ENCODE measurements around the gene NF1.
A peak's percentile ranks its signal among the peaks of the same experiment; 100 is the strongest.

Gene NF1

DNA sequence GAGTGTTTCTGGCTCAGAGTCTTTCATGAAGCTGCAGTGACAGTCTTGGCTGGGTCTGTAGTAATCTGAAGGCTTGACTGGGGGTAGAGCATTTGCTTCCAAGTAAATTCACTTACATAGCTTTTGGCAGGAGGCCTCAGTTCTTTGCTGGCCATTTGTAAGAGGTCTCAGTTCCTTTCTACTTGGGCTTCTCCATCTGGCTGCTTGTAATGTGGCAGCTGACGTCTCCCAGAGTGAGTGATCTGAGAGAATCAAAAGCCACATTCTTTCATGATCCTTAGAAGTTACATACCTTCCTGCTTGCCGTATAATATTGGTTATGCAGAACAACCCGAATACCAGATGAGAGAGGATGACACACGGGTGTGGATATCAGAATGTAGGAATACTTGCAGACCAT, 39.8 kb downstream of the NF1 start (continued):
- TF ChIP-seq, protein P1, sequence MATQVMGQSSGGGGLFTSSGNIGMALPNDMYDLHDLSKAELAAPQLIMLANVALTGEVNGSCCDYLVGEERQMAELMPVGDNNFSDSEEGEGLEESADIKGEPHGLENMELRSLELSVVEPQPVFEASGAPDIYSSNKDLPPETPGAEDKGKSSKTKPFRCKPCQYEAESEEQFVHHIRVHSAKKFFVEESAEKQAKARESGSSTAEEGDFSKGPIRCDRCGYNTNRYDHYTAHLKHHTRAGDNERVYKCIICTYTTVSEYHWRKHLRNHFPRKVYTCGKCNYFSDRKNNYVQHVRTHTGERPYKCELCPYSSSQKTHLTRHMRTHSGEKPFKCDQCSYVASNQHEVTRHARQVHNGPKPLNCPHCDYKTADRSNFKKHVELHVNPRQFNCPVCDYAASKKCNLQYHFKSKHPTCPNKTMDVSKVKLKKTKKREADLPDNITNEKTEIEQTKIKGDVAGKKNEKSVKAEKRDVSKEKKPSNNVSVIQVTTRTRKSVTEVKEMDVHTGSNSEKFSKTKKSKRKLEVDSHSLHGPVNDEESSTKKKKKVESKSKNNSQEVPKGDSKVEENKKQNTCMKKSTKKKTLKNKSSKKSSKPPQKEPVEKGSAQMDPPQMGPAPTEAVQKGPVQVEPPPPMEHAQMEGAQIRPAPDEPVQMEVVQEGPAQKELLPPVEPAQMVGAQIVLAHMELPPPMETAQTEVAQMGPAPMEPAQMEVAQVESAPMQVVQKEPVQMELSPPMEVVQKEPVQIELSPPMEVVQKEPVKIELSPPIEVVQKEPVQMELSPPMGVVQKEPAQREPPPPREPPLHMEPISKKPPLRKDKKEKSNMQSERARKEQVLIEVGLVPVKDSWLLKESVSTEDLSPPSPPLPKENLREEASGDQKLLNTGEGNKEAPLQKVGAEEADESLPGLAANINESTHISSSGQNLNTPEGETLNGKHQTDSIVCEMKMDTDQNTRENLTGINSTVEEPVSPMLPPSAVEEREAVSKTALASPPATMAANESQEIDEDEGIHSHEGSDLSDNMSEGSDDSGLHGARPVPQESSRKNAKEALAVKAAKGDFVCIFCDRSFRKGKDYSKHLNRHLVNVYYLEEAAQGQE (tag by site-specific recombination; IDR thresholded peaks at IDR 0.05): no peak
- no peak for TF ChIP-seq ZNF621 (tag by site-specific recombination; IDR thresholded peaks at IDR 0.05)

DNA sequence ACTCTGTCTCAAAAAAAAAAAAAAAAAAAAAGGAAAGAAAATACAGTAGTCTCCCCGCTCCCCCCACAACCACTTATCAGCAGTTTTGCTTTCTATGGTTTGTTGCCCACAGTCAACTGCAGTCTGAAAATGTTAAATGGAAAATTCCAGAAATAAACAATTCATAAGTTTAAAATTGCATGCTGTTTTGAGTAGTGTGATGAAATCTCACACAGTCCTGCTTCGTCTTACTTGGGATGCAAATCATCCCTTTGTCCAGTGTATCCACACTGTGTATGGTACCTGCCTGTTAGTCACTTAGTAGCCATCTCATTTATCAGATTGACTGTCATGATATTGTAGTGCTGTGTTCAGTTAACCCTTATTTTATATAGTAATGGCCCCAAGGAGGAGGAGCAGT, 41.5 kb downstream of the NF1 start:
- H3K4me3 ChIP-seq (ENCODE audit: low read depth, low read length): no peak overlapping the region
- H3K27ac ChIP-seq (ENCODE audit: extremely low read depth, low read depth, low read length): no peak overlapping the region
- H3K36me3 ChIP-seq (ENCODE audit: control insufficient read depth in 2 of 2, insufficient read depth in 1 of 2, low read length in 2 of 2): peaks cover 0 to 6% of the 10 kb centered on the region in 2 experiments; a peak in 1 of 3 replicates
- TF ChIP-seq ZNF24 (tag by site-specific recombination; IDR thresholded peaks at IDR 0.05) (no peak), ZNF707 (tag by site-specific recombination; IDR thresholded peaks at IDR 0.05) (no peak), ZBTB48 (tag by site-specific recombination; IDR thresholded peaks at IDR 0.05) (no peak), ZNF785 (tag by site-specific recombination; IDR thresholded peaks at IDR 0.05) (no peak), ZNF623 (tag by site-specific recombination; IDR thresholded peaks at IDR 0.05) (no peak), ZNF341 (tag by site-specific recombination; IDR thresholded peaks at IDR 0.05; ENCODE audit: low read depth) (no peak), ZNF664 (tag by site-specific recombination; IDR thresholded peaks at IDR 0.05) (no peak), ZNF426 (tag by site-specific recombination; IDR thresholded peaks at IDR 0.05) (no peak), ZNF423 (tag by site-specific recombination; IDR thresholded peaks at IDR 0.05) (no peak), ZNF214 (tag by site-specific recombination; IDR thresholded peaks at IDR 0.05; ENCODE audit: borderline replicate concordance) (no peak), WT1 (tag by site-specific recombination; IDR thresholded peaks at IDR 0.05) (no peak), MEIS1 (CRISPR knock-in tag; IDR thresholded peaks at IDR 0.05; ENCODE audit: borderline replicate concordance) (no peak), GLIS1 (tag by site-specific recombination; IDR thresholded peaks at IDR 0.05) (no peak)
- TF ChIP-seq, protein P2, sequence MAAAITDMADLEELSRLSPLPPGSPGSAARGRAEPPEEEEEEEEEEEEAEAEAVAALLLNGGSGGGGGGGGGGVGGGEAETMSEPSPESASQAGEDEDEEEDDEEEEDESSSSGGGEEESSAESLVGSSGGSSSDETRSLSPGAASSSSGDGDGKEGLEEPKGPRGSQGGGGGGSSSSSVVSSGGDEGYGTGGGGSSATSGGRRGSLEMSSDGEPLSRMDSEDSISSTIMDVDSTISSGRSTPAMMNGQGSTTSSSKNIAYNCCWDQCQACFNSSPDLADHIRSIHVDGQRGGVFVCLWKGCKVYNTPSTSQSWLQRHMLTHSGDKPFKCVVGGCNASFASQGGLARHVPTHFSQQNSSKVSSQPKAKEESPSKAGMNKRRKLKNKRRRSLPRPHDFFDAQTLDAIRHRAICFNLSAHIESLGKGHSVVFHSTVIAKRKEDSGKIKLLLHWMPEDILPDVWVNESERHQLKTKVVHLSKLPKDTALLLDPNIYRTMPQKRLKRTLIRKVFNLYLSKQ (tag by site-specific recombination; IDR thresholded peaks at IDR 0.05; ENCODE audit: borderline replicate concordance): no peak
- TF ChIP-seq, protein P3, sequence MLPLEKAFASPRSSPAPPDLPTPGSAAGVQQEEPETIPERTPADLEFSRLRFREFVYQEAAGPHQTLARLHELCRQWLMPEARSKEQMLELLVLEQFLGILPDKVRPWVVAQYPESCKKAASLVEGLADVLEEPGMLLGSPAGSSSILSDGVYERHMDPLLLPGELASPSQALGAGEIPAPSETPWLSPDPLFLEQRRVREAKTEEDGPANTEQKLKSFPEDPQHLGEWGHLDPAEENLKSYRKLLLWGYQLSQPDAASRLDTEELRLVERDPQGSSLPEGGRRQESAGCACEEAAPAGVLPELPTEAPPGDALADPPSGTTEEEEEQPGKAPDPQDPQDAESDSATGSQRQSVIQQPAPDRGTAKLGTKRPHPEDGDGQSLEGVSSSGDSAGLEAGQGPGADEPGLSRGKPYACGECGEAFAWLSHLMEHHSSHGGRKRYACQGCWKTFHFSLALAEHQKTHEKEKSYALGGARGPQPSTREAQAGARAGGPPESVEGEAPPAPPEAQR (tag by site-specific recombination; IDR thresholded peaks at IDR 0.05): no peak
- H3K4me1 ChIP-seq (ENCODE audit: control insufficient read depth, insufficient read depth, low read length): peaks cover 8% of the 10 kb centered on the region
- POLR2A ChIA-PET: no interaction called here
- CTCF ChIA-PET: no interaction called here
- no peaks in the 10 kb centered on the region for H3K9me3 ChIP-seq (ENCODE audit: control insufficient read depth, insufficient read depth, low read depth, low read length)

DNA sequence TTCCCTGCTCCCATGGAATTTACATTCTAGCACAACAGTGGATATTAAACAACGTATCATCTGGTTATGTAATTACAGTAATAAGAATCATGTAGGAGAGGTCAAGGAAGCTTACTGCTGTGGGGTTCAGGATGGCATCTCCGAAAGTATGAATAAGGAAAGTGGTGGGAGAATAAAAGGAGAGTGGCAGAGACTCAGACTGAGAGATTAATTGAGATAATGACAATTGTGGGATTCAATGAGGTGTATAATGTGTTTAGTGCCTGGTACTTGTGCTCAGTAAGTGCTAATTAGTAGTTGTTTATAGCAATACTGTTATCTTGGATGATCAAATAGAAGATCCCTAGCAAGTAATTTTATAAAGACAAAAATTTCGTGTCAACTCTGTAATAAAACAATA, 45.3 kb downstream of the NF1 start:
- CTCF ChIA-PET: no interaction called here
- POLR2A ChIA-PET: no interaction called here

More for the DNA sequence above, 45.3 kb downstream of the NF1 start:
- TF ChIP-seq ZNF394 (tag by site-specific recombination; IDR thresholded peaks at IDR 0.05; ENCODE audit: borderline replicate concordance) (no peak), OSR2 (tag by site-specific recombination; IDR thresholded peaks at IDR 0.05) (peak; percentile 16; the same call in 1 of the 2 replicates), SP7 (tag by site-specific recombination; IDR thresholded peaks at IDR 0.05) (peak; percentile 95), ZNF174 (tag by site-specific recombination; IDR thresholded peaks at IDR 0.05) (no peak)
- TF ChIP-seq, protein P4, sequence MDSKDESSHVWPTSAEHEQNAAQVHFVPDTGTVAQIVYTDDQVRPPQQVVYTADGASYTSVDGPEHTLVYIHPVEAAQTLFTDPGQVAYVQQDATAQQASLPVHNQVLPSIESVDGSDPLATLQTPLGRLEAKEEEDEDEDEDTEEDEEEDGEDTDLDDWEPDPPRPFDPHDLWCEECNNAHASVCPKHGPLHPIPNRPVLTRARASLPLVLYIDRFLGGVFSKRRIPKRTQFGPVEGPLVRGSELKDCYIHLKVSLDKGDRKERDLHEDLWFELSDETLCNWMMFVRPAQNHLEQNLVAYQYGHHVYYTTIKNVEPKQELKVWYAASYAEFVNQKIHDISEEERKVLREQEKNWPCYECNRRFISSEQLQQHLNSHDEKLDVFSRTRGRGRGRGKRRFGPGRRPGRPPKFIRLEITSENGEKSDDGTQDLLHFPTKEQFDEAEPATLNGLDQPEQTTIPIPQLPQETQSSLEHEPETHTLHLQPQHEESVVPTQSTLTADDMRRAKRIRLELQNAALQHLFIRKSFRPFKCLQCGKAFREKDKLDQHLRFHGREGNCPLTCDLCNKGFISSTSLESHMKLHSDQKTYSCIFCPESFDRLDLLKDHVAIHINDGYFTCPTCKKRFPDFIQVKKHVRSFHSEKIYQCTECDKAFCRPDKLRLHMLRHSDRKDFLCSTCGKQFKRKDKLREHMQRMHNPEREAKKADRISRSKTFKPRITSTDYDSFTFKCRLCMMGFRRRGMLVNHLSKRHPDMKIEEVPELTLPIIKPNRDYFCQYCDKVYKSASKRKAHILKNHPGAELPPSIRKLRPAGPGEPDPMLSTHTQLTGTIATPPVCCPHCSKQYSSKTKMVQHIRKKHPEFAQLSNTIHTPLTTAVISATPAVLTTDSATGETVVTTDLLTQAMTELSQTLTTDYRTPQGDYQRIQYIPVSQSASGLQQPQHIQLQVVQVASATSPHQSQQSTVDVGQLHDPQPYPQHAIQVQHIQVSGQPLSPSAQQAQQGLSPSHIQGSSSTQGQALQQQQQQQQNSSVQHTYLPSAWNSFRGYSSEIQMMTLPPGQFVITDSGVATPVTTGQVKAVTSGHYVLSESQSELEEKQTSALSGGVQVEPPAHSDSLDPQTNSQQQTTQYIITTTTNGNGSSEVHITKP (tag by site-specific recombination; IDR thresholded peaks at IDR 0.05): no peak
- peaks cover 8% of the 10 kb centered on the region for H3K4me1 ChIP-seq (ENCODE audit: control insufficient read depth, insufficient read depth, low read length)
- peaks cover 0 to 6% of the 10 kb centered on the region in 2 experiments; a peak in 1 of 3 replicates for H3K36me3 ChIP-seq (ENCODE audit: control insufficient read depth in 2 of 2, insufficient read depth in 1 of 2, low read length in 2 of 2)
- H3K27ac ChIP-seq (ENCODE audit: extremely low read depth, low read depth, low read length): no peak overlapping the region
- H3K4me3 ChIP-seq (ENCODE audit: low read depth, low read length): no peak overlapping the region
- no peaks in the 10 kb centered on the region for H3K9me3 ChIP-seq (ENCODE audit: control insufficient read depth, insufficient read depth, low read depth, low read length)

All from HEK293 (cell line).